ENCODE results near the gene FARSB.

FARSB gene

GRCh38 chr2:222663479-222663878 lies 7.6 kb upstream of the FARSB start:
- no peak for DNase-seq (ENCODE audit: low read depth)

DNA sequence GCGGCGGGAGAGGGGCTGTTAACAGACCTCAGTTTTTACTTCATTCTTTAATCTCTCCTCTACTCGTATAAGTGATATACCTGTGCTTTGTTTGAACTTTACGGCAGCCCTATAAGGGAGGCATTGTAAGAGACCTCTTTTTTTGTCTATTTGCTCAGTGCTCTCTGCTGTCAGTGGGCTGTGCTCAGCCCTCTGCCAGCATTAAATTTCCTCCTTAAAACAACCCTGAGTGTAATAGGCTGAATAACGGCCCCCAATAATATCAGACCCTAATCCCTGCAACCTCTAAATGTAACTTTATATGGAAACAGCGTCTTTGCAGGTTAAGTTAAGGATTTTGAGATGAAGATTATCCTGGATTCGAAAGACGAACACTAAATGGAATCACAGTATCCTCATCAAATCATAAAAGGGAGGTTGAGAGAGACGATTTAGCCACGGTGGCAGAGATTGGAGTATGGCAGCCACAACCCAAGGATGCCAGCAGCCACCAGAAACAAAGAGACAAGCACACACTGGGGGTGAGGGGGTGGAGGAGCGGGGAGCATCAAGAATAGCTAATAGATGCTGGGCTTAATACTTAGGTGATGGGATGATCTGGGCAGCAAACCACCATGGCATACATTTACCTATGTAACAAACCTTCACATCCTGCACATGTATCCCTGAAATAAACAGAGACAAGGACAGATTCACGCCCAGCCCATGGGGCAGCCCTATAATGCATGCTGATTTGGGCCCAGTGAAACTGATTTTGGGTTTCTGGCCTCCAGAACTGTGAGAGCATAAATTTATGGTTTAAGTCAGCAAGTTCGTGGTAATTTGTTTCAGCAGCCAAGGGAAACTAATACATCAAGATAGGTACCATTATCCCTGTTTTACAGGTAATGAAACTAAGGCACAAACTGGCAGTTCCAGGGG lies 894 bp upstream of the FARSB start:
- no peak for DNase-seq (ENCODE audit: low read depth)

GRCh38 chr2:222653280-222653679 lies 2.6 kb downstream of the FARSB start:
- DNase-seq (ENCODE audit: low read depth): no peak

GRCh38 chr2:222652491-222653255 lies 3.2 kb downstream of the FARSB start:
- no peak for DNase-seq (ENCODE audit: low read depth)

DNA sequence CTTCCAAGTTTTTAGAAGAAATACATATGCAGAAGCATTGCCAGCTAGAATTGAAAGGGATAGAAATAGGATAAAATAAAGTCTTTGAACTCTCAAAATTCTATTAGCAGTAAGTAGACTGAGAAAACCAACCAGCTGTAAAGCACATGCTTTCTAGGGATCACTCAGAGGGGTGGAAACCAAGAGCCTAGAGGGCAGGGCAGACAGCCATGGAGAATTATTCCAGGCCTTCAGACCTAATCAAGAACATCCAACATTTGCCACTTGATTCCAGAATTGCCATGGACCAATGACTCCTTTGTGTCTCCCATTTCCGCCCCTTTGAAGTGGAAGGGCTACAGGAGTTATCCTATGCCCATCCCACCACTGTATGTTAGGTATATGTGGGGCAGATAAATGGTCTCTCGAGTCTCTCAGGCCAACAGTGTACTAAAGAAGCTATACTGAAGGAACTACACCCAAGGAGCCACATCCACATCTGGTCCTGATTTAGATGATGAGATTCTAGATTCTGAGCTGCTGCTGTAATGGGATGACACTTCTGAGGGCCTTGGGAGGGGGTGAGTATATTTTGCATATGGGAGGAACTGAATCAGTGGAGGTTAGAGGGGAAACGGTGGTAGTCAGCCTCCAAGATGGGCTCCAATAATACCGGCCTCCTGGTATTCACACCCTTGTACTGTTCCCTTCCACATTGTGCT lies 4.0 kb downstream of the FARSB start:
- no peak for DNase-seq (ENCODE audit: low read depth)

DNA sequence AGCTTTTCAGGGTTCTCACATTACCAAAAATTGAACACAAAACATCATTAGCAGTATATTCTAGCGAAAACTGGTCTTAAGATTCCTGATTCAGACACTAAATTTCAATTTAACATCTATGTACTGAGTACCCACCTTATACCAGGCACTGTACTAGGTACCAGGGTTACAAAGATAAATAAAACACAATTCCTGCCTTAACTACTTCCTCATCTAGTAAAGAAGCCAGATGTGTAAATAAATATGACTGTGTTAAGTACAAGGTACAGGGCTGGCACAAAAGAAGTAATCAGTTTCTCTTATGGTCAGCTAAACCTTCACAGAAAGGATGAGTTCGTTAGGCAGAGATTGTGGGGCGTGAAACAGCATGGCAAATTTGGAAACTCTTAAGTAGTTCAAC lies 6.1 kb downstream of the FARSB start:
- no peak for DNase-seq (ENCODE audit: low read depth)

DNA sequence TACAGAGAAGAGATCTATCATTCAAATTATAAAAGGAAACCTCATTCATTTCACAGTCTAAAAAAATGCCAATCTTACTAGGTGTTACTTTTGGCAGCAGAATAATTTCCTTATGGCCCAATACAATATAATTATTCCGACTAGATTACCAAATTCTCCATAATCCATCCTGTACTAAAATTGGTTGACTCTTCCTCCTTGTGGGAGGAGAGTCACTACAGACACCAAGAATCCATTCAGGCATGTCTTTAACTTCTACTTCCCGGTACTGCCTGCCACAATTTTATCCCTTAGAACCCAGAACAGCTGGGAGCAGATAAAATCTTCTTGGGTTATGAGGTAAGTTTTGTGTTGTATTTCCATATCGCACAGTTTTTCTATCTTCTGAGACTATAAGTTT lies 9.9 kb downstream of the FARSB start:
- no peak for DNase-seq (ENCODE audit: low read depth)

DNA sequence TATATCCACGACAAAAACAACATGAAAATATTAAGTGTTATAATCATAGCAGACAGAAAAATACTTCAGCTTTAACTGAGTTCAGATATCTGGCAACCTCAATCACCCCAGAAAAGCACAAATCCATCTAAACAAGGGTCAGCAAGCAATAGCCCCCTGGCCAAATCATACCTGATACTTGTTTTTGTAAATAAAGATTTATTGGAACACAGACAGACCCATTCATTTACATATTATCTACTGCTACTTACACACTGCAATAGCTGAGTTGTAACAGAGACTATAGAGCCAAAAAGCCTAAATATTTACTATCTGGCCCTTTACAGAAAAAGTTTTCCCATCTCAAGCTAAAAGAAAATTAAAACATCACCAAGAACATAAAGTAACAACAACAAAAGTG lies 12.8 kb downstream of the FARSB start:
- DNase-seq (ENCODE audit: low read depth): no peak

- DNase-seq (ENCODE audit: low read depth): no peak
Measured at GRCh38 chr2:222641336-222641735, 14.6 kb downstream of the FARSB start.

- no peak for DNase-seq (ENCODE audit: low read depth)
Measured at GRCh38 chr2:222637067-222637466, 18.8 kb downstream of the FARSB start.

DNA sequence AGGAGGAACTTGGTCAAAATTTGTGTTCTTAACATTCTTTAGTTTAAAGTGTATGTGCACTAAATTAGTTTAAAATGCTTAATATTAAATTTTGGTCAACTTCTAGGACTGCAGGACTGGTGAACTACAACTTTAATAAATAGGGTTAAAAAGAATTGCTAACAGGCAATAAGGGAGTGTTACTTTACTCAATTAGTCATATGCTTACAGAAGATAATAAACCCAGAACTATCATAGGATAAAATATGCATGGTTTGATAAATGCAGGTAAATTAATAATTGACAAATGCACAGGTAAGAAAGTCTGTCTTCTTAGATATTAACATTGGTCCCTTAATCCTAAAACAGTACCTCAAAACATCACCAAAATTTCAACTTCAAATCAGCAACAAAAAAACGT lies 20.6 kb downstream of the FARSB start:
- DNase-seq (ENCODE audit: low read depth): no peak

DNA sequence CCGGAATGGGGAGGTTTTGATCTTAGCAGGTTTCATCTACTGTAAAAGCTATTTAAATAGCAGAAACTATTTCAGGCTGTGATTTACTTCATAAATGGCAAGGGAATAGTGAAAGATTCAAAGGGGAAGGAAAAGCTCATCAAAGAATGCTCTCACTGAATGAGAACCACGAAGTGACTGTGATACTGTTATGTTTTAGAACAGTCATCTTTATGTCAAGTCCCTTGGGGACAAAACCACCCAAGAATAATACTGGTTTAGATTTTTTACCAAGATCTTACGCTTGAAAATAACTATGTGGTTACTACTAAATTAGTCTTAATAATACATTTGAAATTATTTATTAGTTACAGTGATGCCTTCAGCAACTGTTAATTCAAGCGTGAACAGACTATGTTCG lies 28.1 kb downstream of the FARSB start:
- no peak for DNase-seq (ENCODE audit: low read depth)

- no peak for DNase-seq (ENCODE audit: low read depth)
Measured at GRCh38 chr2:222623756-222624309, 32.1 kb downstream of the FARSB start.

DNA sequence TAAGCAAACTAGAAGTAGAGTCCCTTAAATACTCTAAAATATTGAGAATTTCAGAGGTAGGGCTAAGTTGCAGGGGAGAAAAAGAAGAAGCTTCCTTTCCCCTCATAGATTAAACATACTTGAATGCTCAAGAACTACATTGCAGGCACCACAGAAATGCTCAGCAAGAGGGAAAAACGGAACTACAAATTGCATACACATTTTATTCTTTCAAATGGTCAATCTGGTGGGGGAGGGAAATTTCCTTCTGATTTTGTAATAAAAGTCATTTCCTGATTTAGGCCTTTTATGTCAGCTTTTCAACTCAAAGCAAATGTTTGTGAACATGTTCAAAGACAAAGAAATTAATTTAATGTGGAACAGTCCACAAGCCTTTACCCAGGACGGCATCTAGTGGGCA lies 33.0 kb downstream of the FARSB start:
- no peak for DNase-seq (ENCODE audit: low read depth)

DNA sequence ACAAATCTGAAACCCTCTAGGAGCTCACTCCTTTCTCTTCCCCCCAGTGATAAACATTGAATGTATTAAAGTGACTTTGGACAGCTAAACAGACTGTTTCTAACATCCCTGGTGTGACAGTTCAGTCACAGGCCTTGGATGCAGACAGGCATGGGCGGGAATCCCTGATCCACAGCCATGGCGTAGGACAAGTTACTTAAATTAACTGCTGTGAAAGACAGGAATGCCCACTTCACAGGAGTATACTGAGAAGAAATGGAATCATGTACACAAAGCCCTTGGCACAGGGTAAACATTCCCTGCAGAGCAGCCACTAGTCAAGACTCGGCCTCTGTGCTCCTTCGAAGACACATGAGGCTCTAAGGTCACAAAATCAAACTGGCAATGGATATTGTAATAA lies 34.0 kb downstream of the FARSB start:
- DNase-seq (ENCODE audit: low read depth): no peak

- DNase-seq (ENCODE audit: low read depth): no peak
Measured at GRCh38 chr2:222615320-222615719, 40.6 kb downstream of the FARSB start.

DNA sequence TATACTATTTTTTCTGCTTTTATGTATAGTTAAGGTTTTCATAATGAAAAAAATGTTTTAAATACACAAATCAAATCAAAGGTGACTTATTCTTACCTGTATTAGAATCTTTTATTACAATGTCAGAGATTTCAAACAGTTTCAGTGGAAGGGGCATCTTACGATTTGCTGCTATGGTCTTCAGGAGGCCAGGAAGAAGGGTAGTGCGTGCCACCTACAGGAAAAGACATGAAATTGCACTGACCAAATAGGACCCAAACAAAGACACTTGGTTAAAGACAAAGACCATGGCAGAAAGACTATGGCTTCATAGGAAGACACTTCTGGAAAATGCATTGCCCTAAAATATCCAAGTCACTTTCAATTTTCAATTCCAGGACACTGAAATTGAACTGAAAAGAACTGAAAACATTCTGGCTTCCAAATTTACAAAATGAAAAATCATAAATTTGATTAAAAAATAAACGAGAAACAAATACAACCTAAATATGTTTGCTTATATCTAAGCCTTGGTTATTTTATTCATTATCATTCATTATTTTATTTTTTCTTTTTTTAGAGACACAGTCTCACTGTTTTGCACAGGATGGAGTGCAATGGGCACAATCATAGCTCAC lies 42.1 kb downstream of the FARSB start:
- no peak for DNase-seq (ENCODE audit: low read depth)

GRCh38 chr2:222611684-222612083 lies 44.2 kb downstream of the FARSB start:
- no peak for DNase-seq (ENCODE audit: low read depth)

DNA sequence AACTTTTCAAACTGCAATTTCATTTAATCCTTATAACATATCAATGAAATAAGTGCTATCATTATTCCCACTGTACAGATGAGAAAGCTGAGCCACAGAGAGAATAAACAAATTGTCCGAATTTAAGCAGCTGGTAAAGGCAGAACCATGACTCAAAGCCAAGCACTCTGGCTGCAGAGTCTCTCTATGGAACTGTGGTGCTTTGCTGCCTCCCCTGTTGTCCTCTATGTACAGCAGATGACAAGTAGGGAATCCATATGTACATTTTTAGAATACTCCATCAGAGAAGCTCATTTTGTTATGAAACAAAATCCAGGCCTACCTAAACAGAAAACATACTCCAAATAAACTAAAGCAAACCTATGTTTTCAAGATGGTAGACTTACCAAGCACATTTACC lies 45.1 kb downstream of the FARSB start:
- DNase-seq (ENCODE audit: low read depth): no peak

DNA sequence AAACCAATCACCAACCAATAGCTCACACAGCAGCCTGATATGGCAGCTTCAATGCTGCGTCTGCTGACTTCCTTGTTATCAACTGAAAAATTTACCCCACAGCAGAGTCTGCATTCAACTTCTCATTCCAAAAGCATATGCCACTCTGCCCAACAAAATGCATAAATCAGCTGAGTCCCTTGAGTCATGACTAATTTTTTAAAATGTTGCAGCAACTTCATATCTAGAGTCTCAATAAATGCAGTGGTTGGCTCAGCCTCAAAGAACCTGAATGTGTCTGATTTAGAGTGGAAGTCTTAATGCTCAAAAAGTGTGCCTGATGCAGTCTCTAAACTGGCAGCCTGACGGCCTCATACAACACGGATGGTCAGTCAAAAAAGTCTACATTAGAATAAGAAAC lies 46.5 kb downstream of the FARSB start:
- no peak for DNase-seq (ENCODE audit: low read depth)

DNA sequence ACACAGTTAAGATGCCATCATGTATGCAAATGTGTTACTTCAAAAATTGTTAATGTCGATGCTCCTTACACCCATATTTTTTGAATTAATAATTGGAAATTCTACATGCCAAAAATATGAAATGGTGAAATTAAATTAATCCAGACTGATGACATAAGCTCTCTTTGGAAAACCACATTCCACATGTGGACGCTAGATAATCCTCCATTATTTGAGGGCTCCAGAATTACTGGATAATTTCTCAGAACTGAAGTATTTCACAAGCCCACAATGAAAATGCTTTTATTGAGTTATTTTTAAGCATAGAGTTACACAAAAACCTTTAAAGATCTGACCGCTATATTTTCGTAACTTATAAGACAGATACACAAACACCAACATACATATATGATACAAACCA lies 47.8 kb downstream of the FARSB start:
- DNase-seq (ENCODE audit: low read depth): no peak

DNA sequence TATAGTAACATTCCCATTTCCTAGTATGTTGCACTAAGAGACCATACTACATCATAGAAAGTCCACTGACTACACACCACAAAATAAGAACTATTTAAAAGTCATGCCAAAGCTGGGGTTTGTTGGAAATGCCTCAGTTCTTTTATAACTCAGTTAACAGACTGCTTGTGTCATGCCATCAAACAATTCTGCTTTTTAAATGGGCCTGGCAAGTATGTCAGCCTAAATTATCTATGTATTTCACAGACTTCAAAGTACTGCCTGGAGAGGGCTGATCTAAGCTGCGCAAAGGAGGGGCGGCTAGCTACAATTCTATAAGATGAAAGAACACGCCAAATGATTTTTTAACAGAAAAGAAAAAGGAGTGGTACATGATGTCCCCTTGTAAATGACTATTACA lies 49.6 kb downstream of the FARSB start:
- DNase-seq (ENCODE audit: low read depth): no peak
